Right kidney (tissue), 1 donor: ENCODE results near the gene PGA3.
A peak's percentile ranks its signal among the peaks of the same experiment; 100 is the strongest.
"Not testable (repeated sequence)": the region's sequence is repeated elsewhere in the genome, so short reads cannot be mapped to it uniquely, and the experiment has no call there.

Source experiments
- DNase-seq: peaks from one replicate; pipeline ENCODE4 v3.0.0-alpha.2; 2016

The PGA3 gene

GRCh38 chr11:61171907-61172306 is 31.4 kb upstream of the PGA3 start:
- no peak for DNase-seq

- no peak for DNase-seq
Observed at GRCh38 chr11:61172356-61172755, 31.0 kb upstream of the PGA3 start.

- no peak for DNase-seq
Observed at GRCh38 chr11:61172888-61173287, 30.4 kb upstream of the PGA3 start.

- no peak for DNase-seq
Observed at GRCh38 chr11:61173456-61173855, 29.9 kb upstream of the PGA3 start.

- DNase-seq: no peak
Observed at GRCh38 chr11:61174273-61174672, 29.0 kb upstream of the PGA3 start.

- no peak for DNase-seq
Observed at GRCh38 chr11:61174949-61175348, 28.4 kb upstream of the PGA3 start.

GRCh38 chr11:61176446-61176845 is 26.9 kb upstream of the PGA3 start:
- DNase-seq: no peak

GRCh38 chr11:61180205-61180604 is 23.1 kb upstream of the PGA3 start:
- DNase-seq: not testable (repeated sequence)

GRCh38 chr11:61181489-61181888 is 21.8 kb upstream of the PGA3 start:
- no peak for DNase-seq

- DNase-seq: no peak
Observed at GRCh38 chr11:61183645-61184044, 19.7 kb upstream of the PGA3 start.

- no peak for DNase-seq
Observed at GRCh38 chr11:61186504-61186903, 16.8 kb upstream of the PGA3 start.

GRCh38 chr11:61187505-61188130 is 15.7 kb upstream of the PGA3 start:
- DNase-seq: peak; percentile 57

- DNase-seq: no peak
Observed at GRCh38 chr11:61189933-61190332, 13.4 kb upstream of the PGA3 start.

- DNase-seq: peak; percentile 51
Observed at GRCh38 chr11:61193596-61193995, 9.7 kb upstream of the PGA3 start.

- peak; percentile 58 for DNase-seq
Observed at GRCh38 chr11:61194169-61194671, 9.1 kb upstream of the PGA3 start.

- DNase-seq: no peak
Observed at GRCh38 chr11:61194981-61195695, 8.2 kb upstream of the PGA3 start.

GRCh38 chr11:61195719-61196118 is 7.6 kb upstream of the PGA3 start:
- peak; percentile 81 for DNase-seq

- no peak for DNase-seq
Observed at GRCh38 chr11:61198361-61198760, 5.0 kb upstream of the PGA3 start.

- DNase-seq: no peak
Observed at GRCh38 chr11:61198948-61199523, 4.3 kb upstream of the PGA3 start.

GRCh38 chr11:61201476-61201875 is 1.8 kb upstream of the PGA3 start:
- DNase-seq: no peak

- DNase-seq: not testable (repeated sequence)
Observed at GRCh38 chr11:61203873-61204272, 558 bp downstream of the PGA3 start.

GRCh38 chr11:61204502-61205059 is 1.3 kb downstream of the PGA3 start:
- DNase-seq: not testable (repeated sequence)

GRCh38 chr11:61207636-61208310 is 4.5 kb downstream of the PGA3 start:
- not testable (repeated sequence) for DNase-seq
